Progenitor cell of endocrine pancreas (in vitro differentiated cells): ENCODE data around the gene SERPINE1. TPM values are rescaled to one million over a fixed set of nuclear protein-coding genes. Genes with fewer than 3 reads are reported as not detected.
"Not testable (repeated sequence)": the region's sequence is repeated elsewhere in the genome, so short reads cannot be mapped to it uniquely, and the experiment has no call there.

Experiments used
- DNase-seq: peaks from one replicate; pipeline ENCODE4 v3.0.0; 2021; ENCODE audit warnings: low spot score; ENCODE audit not compliant: unreplicated experiment
- H3K27ac Mint-ChIP-seq: 2 replicates; pipeline ENCODE4 v1.8.0; 2021; ENCODE audit warnings: mild to moderate bottlenecking, moderate library complexity, mixed read lengths
- H3K27me3 Mint-ChIP-seq: 2 replicates; pipeline ENCODE4 v1.8.0; 2021; ENCODE audit warnings: mixed read lengths
- H3K36me3 Mint-ChIP-seq: 2 replicates; pipeline ENCODE4 v1.8.0; 2022; ENCODE audit warnings: mixed read lengths; ENCODE audit not compliant: insufficient read depth
- H3K4me1 Mint-ChIP-seq: 2 replicates; pipeline ENCODE4 v1.8.0; 2021; ENCODE audit warnings: low read depth, mixed read lengths
- H3K4me3 Mint-ChIP-seq: 2 replicates; pipeline ENCODE4 v1.8.0; 2021; ENCODE audit warnings: low read depth, mild to moderate bottlenecking, moderate library complexity, mixed read lengths
- H3K9me3 Mint-ChIP-seq: 2 replicates; pipeline ENCODE4 v1.8.0; 2021; ENCODE audit warnings: low read depth, mixed read lengths
- total RNA-seq: library from RNA; stranded (reverse); gene quantifications from 2 replicates; pipeline ENCODE4 v1.2.1, GENCODE V29; 2021
- TF ChIP-seq, protein P1 (sequence below): fragments of 200-600 bp; sonication (generic); IDR thresholded peaks from one replicate; pipeline ENCODE4 v1.5.0; 2021; ENCODE audit warnings: antibody characterized with exemption, mild to moderate bottlenecking; ENCODE audit not compliant: unreplicated experiment

The SERPINE1 gene
- total RNA-seq, 1 donor from 2014 or later: 0.14 TPM

DNA sequence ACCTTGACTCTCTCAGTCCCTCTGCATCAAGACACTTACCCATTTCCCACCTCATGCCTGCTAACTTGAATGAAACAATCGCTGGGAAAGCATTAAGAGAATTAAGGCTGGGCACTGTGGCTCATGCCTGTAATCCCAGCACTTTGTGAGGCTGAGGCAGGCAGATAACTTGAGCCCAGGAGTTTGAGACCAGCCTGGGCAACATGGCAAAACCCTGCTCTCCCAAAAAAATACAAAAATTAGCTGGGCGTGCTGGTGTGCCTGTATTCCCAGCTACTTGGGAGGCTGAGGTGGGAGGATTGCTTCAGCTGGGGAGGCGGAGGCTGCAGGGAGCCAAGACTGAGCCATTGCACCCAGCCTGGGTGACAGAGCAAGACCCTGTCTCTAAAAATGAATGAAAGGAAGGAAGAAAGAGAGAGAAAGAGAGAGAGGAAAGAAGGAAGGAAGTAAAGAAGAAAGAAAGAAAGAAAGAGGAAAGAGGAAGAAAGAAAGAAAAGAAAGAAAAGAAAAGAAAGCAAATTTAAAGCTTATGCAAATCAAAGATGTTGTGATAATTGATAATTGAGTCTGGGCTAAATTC lies 646 bp downstream of the SERPINE1 start:
- Mint-ChIP-seq H3K4me1 (peaks cover 18% of the 10 kb centered on the region), H3K27ac (no peak overlapping the region), H3K4me3 (no peak overlapping the region), H3K27me3 (peaks cover 35% of the 10 kb centered on the region), H3K9me3 (no peaks in the 10 kb centered on the region), H3K36me3 (no peaks in the 10 kb centered on the region)
- TF ChIP-seq, protein P1, sequence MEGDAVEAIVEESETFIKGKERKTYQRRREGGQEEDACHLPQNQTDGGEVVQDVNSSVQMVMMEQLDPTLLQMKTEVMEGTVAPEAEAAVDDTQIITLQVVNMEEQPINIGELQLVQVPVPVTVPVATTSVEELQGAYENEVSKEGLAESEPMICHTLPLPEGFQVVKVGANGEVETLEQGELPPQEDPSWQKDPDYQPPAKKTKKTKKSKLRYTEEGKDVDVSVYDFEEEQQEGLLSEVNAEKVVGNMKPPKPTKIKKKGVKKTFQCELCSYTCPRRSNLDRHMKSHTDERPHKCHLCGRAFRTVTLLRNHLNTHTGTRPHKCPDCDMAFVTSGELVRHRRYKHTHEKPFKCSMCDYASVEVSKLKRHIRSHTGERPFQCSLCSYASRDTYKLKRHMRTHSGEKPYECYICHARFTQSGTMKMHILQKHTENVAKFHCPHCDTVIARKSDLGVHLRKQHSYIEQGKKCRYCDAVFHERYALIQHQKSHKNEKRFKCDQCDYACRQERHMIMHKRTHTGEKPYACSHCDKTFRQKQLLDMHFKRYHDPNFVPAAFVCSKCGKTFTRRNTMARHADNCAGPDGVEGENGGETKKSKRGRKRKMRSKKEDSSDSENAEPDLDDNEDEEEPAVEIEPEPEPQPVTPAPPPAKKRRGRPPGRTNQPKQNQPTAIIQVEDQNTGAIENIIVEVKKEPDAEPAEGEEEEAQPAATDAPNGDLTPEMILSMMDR: no peak
- no peak for DNase-seq

DNA sequence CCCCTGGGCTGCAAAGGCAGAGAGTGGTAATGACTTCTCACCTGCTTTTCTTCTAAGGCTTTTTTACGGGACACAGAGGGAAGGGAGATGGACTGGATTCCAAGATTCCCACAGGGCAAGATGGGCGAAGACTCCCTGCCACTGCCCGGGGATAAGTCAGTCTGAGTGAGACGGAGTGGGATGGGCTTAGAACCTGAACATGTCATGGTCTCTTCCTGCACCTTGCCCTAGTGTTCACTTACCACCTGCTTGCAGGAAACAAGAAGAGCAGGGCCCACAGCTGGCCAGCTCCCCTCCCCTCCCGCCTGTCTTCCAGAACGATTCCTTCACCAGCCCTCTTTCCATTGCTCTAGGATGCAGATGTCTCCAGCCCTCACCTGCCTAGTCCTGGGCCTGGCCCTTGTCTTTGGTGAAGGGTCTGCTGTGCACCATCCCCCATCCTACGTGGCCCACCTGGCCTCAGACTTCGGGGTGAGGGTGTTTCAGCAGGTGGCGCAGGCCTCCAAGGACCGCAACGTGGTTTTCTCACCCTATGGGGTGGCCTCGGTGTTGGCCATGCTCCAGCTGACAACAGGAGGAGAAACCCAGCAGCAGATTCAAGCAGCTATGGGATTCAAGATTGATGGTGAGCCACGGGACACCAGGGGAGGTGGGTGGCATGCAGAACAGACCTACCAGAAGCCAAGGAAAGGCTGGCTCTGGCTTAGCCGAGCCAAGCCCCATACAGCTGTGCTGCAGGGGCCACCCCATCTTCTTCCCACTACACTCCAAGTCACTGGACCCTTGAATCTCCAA lies 1.3 kb downstream of the SERPINE1 start:
- Mint-ChIP-seq H3K36me3 (no peaks in the 10 kb centered on the region), H3K9me3 (no peaks in the 10 kb centered on the region), H3K27me3 (peaks cover 35% of the 10 kb centered on the region), H3K4me1 (peaks cover 17% of the 10 kb centered on the region), H3K4me3 (no peak overlapping the region), H3K27ac (no peak overlapping the region)
- DNase-seq: no peak
- TF ChIP-seq, protein P1: no peak

DNA sequence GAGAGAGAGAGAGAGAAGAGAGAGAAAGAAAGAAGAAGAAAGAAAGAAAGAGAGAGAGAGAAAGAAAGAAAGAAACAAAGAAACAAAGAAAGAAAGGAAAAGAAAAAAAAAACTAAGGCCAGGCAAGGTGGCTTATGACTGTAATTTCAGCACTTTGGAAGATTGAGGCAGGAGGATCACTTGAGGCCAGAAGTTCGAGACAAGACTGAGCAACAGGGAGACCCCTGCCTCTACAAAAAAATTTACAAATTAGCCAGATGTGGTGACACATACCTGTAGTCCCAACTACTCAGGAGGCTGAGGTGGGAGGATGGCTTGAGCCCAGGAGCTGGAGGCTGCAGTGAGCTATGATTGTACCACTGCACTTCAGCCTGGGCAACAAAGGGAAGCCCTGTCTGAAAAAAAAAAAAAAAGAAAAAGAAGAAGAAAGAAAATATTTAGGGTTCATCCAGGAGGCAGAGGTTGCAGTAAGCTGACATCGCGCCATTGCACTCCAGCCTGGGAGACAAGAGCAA lies 2.8 kb downstream of the SERPINE1 start:
- no peaks in the 10 kb centered on the region for H3K9me3 Mint-ChIP-seq
- TF ChIP-seq, protein P1: no peak
- no peaks in the 10 kb centered on the region for H3K36me3 Mint-ChIP-seq
- H3K27ac Mint-ChIP-seq: no peak overlapping the region
- DNase-seq: no peak
- H3K27me3 Mint-ChIP-seq: peaks cover 49% of the 10 kb centered on the region
- no peak overlapping the region for H3K4me3 Mint-ChIP-seq
- H3K4me1 Mint-ChIP-seq: peaks cover 15% of the 10 kb centered on the region

DNA sequence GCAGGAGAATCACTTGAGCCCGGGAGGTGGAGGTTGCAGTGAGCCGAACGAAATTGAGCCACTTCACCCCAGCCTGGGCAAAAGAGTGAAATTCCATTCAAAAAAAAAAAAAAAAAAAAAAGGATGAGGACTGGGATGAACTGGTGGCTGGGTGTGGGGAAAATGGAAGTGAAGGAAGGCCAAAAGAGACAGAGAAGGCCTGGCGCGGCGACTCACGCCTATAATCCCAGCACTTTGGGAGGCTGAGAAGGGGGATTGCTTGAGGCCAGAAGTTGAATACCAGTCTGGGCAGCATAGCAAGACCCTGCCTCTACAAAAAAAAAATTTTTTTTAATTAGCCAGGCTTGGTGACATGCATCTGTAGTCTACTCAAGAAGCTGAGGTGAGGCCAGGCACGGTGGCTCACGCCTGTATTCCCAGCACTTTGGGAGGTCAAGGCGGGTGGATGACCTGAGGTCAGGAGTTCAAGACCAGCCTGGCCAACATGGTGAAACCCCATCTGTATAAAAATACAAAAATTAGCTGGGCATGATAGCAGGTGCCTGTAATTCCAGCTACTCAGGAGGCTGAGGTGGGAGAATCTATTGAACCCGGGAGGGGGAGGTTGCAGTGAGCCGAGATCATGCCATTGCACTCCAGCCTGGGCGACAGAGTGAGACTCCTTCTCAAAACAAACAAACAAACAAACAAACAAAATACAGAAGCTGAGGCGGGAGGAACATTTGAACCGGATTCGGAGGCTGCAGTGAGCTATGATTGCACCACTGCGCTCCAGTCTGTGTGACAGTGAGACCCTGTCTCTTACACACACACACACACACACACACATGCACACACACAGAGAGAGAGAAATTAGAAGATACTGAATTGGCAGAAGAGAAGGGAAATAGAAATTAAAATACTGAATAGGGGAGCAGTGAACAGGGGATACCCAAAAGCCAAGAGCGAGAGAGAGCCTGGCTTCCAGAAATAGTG lies 6.0 kb downstream of the SERPINE1 start:
- peaks cover 47% of the 10 kb centered on the region for H3K27me3 Mint-ChIP-seq
- H3K27ac Mint-ChIP-seq, DNase-seq: not testable (repeated sequence)

DNA sequence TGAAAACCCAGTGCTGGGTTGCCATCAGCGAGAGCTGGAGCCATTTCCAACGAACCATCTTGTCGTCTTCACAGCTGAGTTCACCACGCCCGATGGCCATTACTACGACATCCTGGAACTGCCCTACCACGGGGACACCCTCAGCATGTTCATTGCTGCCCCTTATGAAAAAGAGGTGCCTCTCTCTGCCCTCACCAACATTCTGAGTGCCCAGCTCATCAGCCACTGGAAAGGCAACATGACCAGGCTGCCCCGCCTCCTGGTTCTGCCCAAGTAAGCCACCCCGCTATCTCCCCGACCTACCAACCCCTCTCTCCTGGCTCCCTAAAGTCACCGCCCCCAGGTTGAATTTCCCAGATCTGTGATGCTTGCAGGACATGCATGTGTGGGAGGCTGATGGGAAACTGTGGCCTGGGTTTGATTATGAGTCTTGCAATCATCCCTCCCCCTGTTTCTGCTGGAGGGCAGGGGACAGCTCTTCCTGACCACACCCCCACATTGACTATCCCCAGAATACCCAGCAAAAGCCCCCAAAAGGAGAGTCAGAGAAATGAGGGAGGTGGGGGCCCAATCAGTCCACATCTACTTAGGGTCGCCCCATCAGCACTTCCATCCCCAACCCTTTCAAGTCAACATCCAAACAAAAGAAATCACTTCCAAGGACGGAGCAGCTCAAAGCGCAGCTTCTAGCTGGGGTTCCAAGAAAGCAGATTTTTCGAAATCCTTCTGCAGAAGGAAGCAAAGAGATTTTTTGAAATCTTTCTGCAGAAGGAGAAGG lies 6.9 kb downstream of the SERPINE1 start:
- TF ChIP-seq, protein P1: no peak
- H3K4me1 Mint-ChIP-seq: no peaks in the 10 kb centered on the region
- H3K27me3 Mint-ChIP-seq: peaks cover 42% of the 10 kb centered on the region
- H3K9me3 Mint-ChIP-seq: no peaks in the 10 kb centered on the region
- no peak overlapping the region for H3K4me3 Mint-ChIP-seq
- H3K27ac Mint-ChIP-seq: no peak overlapping the region
- no peak for DNase-seq
- no peaks in the 10 kb centered on the region for H3K36me3 Mint-ChIP-seq

More for the DNA sequence above, 6.0 kb downstream of the SERPINE1 start:
- H3K4me1 Mint-ChIP-seq, H3K4me3 Mint-ChIP-seq, H3K9me3 Mint-ChIP-seq, H3K36me3 Mint-ChIP-seq: not testable (repeated sequence)
